NK-92 (cell line): ENCODE results near the gene CXCR5.

ENCODE experiments used
- DNase-seq: peaks from one replicate; lab custom pipeline; 2025; ENCODE audit not compliant: unreplicated experiment; lab: John Stamatoyannopoulos, UW

The CXCR5 gene

DNA sequence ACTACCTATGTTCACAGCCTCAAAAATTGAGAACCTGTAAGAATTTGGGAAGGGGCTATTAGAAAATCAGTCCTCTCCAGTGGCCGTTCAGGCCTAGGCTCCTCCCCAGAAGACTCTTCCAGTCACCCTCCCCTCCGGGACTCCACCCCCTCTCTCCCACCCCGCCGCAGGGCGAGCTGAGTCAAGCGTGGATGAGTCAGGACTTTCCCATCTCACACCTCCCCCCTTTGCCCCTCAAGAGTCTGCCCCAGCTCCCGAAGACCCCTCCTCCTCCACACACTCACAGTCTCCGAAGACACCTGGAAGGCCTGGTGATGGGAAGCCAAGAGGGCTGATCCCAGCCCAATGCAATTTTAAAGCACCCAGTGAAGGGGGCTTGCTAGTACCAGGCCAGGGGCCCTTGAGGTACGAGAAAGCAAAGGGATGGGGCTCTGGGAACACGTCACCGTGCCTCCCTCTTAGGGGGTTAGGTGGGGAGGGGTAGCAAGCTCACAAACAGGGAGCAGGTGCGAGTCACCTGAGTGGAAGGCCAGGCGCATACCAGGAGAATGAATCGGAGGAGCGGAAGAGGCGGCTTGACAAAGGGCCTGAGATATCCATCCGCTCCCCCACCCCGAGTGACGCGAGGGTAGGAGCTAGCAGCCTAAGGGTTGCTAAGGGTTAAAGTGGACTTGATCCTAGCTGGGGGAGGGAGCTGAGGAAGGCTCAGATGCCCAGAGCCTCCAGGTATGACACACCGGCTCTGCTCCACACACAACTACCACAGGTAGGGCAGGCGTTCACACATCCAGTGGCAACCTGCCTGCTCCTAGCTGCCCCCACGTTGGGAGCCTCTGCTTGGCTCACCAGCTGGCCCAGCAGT lies 28.4 kb downstream of the CXCR5 start:
- no peak for DNase-seq

GRCh38 chr11:118912742-118913410 lies 29.2 kb downstream of the CXCR5 start:
- DNase-seq = no peak

GRCh38 chr11:118913411-118914125 lies 29.9 kb downstream of the CXCR5 start:
- no peak for DNase-seq

DNA sequence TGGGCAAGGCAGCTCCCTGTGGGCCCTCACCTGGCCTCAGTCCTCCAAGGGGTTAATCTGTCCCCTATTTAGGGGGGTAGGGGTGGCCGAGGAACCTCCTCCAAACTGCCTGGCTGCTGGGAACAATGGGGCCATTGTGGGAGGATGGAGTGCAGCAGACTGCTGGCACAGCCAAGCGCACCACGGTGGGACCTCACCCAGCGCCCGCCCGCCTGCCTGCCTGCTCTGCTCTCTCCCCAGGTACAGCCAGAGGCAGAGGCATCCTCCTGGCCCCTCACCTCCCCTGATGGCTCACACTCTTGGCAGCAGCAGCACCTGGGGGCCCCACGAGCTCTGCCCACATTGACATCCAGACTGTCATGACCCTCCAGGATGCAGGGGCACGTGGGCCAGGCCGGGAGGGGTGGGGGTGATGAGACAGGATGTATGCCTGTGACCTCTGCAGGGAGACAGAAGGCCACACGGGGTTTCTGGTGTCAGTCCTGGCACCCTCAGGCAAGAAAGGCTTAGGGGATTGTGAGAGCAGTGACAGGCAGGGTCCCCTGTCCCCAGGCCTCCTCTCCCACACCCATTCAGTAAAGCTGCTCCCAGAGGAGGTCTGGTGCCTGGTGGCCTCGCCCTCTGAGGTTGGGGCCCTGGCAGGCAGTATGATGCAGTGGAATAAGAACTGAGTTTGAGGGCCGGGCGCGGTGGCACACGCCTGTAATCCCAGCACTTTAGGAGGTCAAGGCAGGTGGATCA lies 30.7 kb downstream of the CXCR5 start:
- DNase-seq = peak; percentile 43

GRCh38 chr11:118914987-118915386 lies 31.3 kb downstream of the CXCR5 start:
- no peak for DNase-seq

DNA sequence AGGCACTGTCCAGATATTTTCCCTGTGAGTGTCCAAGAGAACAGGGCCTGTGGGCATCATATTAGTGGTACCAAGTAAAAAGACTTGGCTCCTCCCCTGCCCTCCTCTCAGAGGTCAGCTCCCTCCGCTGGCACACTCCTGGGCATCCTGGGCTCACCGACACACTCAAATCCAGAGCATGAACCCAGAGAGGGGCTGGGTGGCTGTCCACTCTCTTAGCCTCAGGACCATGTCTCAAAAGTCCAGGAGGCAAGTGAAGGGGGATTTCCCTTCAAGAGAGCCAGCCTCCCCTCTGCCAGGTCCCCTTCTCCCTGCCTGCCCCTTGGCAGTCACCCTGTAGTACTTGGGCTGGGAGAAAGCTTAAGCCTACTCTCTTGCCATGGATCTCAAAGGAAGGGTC lies 31.7 kb downstream of the CXCR5 start:
- DNase-seq = no peak

DNA sequence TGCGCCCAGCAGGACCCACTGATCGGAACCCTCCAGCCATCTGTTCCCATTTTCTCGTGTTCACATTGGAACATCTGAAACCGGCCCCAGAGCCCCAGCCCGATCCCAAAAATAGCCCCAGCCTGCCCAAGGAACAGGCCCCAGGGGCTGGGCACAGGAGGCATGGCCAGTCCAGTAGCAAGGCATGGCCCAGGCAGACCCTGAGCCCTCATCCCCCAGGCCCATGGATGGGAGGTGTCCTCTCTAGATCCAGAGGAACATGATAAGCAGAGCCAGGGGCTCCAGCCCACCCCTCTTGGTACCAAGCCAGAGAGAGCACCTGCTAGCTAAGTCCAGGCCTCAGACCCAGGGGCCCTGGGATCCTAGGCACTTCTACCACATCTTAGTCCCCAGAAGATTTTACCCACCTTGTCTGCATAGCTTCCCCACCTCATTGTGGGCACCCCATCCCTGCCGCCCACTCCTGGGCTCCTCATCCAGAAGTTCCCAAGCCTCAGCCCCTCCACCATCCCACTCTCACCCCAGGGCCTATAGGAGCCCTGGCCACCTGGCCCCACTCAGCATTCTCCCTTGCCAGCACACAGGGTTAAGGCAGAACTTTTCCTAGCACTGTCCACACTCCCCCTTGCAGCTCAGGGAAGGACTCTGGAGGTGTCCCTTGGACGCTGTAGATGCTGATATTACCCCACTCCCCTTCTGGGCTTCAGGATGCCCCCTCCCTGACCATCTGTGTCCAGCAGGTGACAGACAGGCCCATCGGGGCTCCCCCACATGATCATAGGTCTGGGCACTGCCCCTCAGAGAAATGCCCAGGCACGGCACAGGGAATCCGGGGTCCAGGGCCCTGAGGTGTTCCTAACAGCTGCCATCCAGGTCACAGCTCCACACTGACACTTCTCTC lies 32.5 kb downstream of the CXCR5 start:
- no peak for DNase-seq

GRCh38 chr11:118916842-118917388 lies 33.2 kb downstream of the CXCR5 start:
- no peak for DNase-seq

DNA sequence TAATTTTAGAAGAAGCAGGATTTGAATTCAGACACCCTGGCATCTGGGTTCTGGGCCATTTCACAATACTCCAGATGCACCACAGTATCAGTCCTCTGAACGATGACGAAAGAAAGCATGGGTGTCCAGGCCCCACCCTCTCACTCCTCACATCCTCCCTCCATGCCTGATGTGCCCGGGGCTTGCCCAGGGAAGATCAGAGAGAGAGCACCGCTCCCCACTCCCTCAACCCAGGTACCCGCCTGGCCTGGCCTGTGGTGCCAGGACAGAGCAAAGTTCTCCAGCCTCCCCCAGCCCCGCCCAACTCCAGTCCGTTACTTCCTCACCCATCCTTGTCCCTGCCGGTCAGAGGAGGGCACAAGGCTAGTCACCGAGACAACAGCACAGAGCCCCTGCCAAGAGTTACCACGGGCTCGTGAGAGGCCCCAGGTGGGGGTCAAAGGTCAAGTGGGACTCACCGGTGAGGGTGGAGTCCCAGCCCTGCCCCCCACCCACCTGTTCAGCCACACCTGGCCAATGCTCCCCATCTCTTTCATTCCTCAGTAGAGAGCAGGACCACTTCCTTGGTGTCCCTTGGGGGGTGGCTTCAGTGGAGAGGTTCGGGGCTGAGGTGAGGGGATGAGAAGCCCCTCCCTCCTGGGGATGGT lies 33.9 kb downstream of the CXCR5 start:
- DNase-seq = no peak

- no peak for DNase-seq
Measured at GRCh38 chr11:118918128-118918685, 34.5 kb downstream of the CXCR5 start.

- DNase-seq = no peak
Measured at GRCh38 chr11:118918686-118919280, 35.1 kb downstream of the CXCR5 start.

DNA sequence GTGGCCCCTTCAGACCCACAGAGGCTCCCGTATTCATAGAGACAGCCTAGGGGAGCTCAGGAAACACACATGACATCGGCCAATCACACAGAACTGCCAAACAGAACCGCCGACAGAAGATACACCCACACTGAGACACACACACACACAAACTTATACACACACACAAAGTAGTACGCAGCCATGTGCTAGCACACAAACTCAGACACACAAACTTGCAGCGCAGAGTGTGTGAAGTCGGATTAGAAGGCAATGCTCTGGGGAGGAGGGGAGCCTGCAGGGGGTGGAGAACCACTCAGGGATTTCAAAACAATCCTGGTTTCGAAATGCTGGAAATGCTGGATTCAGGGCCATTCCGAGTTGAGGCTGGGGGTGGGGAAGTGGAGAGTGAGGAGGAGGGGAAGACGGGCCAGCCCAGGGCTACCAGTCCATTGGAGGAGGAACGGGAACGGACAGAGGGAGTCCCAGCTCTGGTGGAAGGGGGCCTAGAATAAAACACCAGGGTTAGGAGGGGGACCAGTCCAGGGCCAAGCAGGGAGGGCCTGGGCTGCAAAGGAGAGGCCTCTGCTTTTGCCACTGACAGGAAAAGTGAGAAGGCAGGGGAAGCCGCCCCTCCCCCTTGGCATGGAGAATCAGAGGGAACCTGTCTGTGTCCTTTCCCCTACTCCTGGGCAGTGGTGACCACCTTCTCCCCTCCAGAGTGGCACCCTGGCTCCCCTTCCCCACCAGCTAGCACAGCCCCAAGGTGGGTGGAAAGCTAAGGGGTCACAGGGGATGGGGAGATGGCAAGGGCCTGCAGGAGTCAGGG lies 37.6 kb downstream of the CXCR5 start:
- no peak for DNase-seq

DNA sequence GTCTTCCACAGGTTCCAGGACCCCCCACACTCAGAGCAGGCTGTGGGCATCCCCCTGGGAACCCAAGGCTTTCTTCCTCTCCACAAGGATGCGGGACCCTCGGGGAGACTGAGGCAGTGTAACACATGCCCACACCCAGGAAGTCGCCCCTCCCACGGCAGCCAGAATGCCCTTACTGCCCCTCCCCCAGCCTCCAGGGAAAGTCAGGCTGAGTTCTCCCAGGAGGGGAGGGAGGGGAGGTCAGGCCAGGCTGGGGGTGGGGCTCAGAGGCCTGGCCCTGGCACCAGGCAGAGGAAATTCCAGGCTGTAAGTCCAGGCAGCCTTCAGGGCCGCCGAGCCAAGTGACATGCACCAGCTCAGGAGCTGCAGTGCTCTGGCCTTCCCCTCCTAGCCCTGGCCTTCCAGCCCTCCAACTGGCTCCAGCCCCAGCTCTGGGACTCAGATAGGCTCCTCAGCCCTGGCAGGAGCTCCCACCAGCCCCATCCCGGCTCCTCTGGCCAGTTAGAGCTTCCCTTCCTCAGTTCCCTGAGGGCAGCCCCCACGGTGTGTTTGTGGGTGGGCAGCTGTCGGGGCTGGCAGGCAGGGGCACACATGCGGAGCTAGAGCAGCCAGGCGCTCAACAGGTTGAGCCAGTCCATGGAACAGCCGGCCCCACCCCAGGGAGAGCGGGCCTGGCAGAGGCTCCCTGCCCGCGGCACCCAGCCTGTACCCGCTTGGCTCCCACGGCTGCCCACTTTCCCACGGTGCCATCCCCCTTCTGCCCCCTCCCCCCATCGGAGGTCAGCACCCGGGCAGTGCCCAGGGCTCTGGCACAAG lies 38.4 kb downstream of the CXCR5 start:
- DNase-seq = no peak

DNA sequence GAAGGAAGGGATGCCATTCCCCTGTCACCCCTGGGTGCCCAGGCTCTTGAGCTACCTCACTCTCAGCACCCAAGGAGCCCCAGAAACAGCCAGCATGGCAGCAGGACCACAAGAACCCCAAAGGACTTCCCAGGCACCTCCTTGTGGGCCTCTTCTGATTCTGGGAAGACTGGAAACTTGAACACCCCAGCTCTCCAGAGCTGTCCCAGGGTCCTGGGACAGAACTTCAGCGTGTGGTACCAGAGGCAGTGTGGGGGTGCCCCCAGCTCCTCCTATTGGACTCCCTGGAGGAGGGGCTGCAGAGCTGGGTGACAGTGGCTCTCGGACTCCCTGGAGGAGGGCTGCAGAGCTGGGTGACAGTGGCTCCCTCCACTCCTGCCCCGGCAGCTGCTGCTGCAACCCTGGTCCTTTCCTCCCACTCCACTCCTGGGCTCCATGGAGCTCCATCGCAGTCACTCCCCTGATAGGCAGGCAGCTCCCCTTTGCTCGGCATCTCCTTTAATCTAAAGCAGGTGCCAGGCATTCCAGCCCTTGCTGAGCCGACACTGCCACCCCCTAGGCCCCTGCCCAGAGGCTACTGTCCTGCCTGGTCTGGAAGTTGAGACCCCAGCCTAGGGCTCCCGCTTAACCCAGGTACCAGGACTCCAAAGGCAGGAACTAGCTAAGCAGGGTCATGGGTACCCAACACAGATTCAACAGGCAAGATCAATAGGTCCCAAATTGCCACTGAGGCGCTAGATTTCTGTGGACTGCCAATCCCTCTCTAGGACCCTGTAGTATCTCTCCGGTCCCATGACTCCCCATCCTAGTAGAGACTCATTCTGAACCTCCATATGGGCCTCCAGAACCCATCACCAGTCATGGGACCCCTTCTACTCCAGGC lies 39.3 kb downstream of the CXCR5 start:
- DNase-seq = no peak

DNA sequence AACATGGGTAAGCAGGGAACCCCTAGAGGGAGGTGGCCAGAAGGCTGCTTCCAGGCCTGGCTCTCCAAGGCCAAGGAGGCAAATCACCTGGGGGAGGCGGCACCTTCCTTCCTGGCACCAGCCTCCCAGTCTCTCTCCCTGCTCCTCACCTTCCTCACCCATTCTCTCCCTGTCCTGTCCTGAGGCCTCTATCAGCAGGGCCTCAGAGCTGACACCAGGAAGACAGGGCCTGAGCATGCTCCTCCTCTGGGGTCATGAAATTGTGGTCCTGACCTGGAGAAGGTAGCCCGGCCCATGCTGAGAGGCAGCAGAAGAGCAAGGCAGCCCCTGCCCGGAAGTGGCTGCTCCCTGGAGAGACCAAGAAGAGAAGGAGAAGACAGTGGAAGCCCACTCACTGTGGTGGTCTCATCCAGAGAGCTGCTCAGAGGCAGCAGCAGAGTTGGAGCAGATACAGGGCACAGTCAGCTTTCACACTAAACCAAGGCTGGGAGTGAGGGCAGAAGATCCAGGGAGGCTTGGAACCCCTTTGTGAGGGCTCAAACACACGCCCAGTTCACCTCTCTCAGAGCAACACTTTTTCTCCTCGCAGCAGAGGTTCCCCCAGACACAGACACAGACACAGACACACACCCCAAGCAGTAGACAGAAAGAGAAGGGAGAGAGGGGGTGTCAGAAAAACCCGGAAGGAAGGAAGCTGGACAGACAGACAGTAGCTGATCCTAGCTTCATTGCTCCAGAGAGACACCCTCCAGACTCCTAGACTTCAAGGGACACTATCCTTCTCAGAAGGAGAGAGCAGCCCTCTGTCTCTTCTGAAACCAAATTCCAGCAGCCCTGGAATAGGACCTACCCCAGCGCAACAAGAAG lies 40.3 kb downstream of the CXCR5 start:
- DNase-seq = no peak
